Iris pigment epithelial cell (primary cell): ENCODE data around the gene PLBD2.

Source experiments
- DNase-seq: peaks from one replicate; pipeline ENCODE4 v3.0.0-alpha.2; 2011; ENCODE audit warnings: low read depth

Gene PLBD2

DNA sequence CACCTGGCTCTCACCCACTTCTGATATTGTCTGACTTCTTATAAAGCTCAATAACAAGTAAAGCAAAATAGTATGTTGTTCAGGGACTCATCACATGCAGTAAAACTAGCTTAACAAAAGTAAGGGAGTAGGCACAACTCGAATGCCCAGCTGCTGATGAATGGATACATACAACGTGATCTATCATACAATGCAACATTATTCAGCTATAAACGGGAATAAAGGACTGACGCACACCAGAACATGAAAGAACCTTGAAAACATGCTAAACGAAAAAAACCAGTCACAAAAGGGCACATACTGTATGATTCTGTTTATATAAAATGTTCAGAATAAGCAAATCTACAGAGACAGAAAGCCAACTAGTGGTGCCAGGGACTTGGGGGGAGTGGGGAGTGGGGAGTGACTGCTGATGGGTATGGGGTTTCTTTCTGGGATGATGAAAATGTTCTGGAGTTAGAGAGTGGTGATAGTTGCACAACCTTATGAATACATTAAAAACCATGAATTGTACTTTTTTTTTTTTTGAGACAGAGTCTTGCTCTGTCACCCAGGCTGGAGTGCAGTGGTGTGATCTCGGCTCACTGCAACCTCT lies 11.1 kb downstream of the PLBD2 start:
- DNase-seq: no peak

DNA sequence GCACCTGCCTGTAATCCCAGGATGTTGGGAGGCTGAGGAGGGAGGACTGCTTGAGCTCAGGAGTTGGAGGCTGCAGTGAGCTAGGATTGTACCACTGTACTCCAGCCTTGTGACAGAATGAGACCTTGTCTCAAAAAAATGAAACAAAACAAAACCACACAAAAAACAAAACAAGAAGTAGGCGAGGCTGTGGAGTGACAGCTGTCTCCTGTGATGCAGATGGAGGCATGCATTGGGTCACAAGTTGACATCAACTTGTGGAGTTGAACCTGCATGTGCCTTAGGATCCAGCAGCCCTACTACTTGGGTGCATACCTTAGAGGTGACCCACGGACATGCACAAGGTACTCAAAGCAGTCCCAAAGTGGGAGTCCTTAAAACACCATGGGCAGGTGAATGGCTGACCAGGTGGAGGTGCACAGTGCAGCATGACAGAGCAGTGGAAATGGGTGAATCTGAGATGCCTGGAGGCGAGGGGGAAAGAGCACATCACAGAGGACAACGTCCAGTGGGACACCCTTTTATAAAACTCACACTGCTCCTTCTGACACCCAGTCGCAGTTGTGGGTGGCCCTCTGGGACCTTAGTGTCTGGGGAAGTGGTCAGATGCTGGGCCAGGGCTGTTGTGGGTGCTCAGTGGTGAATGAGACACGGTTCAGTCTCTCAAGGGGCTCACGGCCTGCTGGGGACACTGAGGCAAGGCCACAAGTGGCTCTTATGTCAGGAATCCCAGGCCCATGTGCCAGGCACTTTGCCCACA lies 12.7 kb downstream of the PLBD2 start:
- DNase-seq: no peak

DNA sequence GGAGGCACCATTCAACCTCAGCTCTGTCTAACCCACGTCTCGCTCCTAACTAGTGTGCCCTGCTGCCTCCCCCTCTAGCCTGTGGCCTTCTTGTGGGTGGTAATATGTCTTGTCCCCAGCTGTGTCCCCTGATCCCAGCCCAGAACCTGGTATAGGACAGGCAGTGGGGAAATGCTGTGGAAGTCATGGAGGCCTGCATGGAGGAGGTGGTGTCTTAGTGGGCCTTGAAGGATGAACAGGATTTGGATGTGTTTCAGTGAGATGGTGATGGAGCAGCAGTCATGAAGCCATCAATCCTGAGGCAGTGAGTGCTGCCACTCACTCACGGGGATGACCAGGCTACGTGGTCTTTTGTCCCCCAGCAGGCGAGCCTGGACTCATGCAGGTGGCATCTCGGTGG lies 13.4 kb downstream of the PLBD2 start:
- DNase-seq: no peak

DNA sequence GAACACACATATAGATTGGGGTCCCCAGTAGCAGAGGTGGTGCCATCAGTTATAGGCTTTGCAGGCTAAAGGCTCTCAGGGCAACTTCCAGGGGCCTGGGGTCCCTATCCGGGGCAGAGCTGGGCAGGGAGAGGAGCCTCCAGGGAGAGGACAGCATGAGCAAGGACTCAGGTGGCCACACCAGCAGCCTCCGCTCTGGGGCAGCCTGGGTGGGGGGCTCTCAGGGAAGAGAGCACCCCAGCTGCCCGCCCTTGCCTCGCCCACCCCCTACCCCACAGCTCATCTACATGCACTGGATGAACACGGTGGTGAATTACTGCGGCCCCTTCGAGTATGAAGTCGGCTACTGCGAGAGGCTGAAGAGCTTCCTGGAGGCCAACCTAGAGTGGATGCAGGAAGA lies 14.0 kb downstream of the PLBD2 start:
- DNase-seq: no peak

DNA sequence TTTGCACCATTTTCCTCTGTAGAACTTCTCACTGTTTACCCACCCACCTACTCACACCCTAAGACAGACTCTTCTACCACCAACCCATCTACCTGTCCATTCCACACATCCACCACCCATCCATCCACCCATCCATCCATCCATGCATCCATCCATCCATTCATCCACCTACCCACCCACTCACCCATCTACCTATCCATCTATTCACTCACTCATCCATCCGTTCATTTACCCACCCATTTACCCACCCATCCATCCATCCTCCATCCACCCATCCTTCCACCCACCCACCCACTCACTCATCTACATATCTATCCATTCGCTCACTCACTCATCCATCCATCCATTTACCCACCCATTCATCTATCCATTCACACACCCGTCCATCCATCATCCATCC lies 15.1 kb downstream of the PLBD2 start:
- DNase-seq: no peak

DNA sequence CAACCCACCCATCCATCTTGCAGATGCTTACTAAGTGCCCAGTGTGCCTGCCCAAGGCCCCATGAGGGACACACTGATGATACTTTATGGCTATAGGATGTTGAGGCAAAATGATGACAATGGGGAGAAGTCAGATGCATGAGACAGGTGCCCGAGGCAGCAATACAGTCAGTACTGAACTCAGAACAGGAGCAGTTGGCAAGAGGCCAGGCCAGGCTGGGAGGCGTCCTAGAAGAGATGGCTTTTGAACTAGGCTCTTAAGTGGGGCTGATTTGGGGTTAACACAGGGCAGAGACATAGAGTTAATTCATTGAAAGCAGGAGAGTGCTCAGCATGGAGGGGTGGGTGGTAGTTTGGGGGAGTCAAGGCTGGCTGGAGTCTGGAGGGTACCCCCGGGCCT lies 15.6 kb downstream of the PLBD2 start:
- DNase-seq: no peak

DNA sequence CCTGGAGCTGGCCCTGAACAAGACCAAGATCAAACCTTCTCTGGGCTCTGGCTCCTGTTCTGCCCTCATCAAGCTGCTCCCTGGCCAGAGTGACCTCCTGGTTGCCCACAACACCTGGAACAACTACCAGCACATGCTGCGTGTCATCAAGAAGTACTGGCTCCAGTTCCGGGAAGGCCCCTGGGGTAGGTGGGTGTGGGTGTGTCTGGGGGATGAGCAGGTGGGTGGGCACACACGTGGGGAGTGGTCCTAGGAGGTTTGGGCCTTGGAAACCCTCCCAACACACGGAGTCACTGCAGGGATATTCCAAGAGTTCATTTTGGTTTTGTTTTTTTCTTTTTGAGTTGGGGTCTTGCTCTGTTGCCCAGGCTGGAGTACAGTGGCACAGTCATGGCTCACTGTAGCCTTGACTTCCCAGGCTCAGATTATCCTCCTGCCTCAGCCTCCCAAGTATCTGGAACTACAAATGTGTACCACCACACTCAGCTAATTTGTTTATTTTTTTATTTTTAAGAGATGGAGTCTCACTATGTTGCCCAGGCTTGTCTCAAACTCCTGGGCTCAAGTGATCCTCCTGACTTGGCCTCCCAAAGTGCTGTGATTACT lies 16.5 kb downstream of the PLBD2 start:
- no peak for DNase-seq

DNA sequence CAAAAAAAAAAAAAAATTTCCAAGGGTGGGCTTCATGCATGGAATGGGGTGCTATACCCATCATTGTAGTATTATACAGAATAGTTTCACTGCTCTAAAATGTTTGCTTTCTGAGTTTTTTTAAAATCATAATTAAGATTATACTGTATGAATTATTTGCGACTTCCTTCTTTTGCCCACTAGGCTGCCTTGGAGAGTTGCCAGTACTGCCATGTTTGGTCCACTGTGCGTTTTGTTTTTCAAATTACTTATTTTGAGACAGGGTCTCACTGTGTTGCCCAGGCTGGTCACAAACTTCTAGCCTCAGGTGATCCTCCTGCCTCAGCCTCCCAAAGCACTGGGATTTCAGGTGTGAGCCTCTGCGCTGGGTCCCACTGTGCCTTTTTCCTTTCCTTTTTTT lies 19.9 kb downstream of the PLBD2 start:
- DNase-seq: no peak

DNA sequence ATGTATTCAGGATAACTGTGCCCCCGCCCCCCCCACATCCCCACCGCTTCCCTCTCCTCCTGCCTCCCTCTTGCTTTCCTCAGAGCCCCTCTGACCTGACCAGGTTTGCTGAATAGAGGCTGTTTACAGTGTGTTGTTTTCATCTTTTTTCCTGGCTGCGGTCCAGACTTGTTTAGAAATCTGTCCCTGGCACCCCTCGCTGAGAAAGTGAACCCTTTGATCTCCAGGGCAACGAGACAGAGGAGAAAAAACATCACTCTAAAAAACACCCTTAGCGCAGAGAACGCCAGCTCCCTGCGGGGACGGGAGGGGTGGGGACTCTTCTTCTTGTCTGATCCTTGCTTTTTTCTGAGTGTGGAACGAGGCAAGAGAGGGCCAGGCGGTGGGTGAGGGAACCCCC lies 22.8 kb downstream of the PLBD2 start:
- DNase-seq: no peak

DNA sequence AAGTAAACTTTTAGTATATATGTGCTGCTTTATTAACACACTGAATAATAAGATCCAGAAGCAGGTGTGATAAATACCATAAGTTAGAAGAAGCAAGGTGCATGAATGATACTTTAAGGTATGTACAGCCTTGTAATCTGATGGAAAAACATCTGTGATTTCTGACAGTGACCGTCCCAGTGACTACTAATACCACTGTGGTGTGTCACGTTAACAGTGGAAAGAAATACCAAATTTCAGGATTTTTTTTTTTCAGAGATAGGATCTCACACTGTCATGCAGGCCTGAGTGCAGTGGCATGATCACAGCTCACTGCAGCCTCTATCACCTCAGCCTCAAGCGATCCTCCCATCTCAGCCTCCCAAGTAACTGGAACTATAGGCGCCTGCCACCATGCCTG lies 23.8 kb downstream of the PLBD2 start:
- DNase-seq: no peak

DNA sequence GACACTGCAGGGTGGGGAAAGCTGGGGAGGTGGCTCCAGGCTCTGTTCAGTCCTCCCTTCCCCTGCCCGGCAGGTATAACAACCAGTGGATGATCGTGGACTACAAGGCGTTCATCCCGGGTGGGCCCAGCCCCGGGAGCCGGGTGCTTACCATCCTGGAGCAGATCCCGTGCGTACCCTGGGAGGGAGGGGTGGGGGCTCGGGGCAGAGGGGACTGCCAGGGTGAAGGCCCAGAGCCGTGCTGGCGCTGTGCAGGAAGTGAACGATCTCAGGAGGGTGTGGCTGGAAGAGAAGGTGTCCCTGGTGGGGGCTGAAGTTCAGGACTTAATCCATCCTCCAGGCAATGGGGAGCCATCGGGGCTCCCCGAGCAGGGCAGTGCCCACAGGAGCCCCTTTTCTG lies 26.4 kb downstream of the PLBD2 start:
- DNase-seq: no peak

DNA sequence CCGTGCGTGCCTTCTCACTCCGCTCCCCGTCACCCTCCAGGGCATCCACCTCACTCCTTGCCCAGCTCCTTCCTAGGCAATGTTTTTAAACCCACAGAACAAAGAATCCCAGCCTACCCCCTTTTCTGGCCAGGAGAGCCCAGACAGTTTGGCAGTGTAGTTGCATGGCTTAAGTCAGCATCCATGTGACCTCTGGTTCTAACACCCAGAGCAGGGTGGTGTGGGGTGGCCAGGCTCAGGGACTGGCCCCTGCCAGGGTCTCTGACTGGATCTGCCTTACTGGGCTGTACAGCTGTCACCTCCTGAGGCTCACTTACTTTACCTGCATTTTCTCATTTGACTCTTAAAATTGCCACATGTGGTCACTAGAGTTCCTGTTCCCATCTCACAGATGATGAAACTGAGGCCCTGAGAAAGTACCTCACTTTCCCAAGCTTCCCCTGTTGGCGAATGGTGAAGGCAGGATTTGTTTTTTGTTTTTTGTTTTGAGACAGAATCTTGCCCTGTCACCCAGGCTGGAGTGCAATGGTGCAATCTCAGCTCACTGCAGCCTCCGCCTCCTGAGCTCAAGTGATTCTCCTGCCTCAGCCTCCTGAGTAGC lies 27.0 kb downstream of the PLBD2 start:
- DNase-seq: no peak

DNA sequence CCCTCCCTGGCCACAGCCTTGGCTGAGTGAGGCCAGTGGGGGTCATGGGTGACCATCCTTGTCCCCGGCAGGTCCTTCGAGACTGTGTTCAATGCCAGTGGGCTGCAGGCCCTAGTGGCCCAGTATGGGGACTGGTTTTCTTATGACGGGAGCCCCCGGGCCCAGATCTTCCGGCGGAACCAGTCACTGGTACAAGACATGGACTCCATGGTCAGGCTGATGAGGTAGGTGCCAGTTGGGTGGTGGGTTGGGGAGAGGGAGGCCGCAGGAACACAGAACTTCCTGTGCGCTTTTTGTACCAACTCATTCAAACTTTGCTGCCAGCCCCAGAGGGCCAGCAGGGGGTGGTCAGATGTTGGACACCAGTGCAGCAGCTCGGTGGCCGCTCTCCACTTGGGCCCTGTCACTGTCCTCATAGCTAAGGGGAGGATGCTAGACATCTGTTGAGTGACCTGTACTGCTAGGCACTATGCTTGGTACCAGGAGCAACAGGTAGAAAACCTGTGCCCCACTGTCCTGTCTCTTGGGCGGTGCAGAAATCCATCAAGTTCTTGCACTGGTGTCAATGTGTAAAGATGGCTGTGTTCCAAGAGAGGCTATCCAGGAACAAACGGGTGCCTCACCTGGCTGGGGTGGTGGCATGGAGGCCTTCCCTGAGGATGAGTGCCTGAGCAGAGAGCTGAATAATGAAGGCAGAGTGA lies 28.6 kb downstream of the PLBD2 start:
- DNase-seq: no peak

DNA sequence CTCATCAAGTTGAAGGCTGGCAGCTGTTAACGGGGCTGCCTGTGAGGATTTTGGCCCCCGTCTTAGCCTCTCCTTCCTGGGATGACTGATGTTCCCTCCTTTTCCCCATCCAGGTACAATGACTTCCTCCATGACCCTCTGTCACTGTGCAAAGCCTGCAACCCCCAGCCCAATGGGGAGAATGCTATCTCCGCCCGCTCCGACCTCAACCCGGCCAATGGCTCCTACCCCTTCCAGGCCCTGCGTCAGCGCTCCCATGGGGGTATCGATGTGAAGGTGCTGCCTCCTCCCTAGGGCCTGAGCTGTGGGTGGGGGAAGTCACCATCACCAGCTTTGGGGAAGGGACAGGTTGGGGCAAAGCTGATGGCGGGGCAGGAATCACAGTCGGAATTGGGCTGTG lies 29.2 kb downstream of the PLBD2 start:
- DNase-seq: no peak

DNA sequence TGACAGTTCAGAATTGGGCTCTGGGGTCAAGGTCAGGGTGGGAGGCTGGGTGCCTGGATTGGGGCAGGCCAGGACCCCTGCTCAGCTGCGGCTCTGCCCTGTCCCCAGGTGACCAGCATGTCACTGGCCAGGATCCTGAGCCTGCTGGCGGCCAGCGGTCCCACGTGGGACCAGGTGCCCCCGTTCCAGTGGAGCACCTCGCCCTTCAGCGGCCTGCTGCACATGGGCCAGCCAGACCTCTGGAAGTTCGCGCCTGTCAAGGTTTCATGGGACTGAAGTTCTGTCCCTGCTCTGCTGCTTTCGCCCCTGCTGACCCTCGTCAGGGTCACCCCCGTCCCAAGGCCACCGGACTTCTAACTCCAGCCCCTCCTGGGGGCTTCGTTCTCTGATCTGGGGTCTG lies 30.0 kb downstream of the PLBD2 start:
- no peak for DNase-seq

DNA sequence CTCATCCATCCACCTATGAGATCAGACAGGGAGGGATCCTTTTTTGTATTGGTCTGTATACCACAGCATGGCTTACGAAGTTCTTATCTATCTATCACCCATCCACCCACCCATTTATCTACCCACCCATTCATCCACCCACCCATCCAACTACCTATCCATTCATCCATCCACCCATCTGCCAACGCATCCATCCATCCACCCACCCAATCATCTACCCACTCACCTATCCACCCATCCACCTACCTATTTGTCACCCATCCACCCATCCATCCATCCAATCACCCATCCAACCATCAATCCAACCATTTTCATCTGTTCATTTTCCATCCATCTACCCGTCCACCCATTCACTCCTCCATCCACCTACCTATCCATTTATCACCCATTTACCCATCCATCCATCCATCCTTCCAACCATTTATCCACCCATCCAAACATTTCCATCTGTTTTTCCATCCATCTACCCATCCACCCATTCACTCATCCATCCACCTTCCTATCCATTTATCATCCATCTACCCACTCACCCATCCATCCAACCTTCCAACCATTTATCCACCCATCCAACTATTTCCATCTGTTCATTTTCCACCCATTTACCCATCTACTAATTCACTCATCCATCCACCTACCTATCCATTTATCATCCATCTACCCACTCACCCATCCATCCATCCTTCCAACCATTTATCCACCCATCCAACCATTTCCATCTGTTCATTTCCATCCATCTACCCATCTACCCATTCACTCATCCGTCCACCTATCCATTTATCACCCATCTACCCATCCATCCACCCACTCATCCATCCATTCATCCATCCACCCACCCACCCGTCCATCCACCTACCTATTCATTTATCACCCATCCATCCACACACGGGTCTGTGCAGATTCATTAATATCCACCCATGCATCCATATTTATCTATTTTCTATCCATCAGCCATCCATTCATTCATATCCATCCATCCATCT lies 32.0 kb downstream of the PLBD2 start:
- DNase-seq: no peak

DNA sequence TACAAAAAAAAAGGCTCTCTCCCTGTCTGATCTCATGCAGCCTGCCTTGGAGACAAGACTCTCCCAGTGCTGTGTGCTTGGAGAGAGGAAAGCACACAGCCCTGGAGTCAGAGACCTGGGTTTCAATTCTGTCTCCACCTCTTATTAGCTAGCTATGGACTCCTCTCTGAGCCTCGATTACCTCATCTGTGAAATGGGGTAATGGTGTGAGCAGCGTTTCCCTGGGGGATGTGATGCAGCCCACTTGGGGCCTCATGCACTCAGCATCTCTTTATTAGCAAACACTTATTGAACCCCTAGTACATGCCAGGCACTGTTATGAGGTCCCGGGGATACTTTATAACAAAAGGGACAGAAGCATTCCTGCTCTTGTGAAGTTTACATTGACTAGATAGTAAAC lies 32.8 kb downstream of the PLBD2 start:
- DNase-seq: no peak

DNA sequence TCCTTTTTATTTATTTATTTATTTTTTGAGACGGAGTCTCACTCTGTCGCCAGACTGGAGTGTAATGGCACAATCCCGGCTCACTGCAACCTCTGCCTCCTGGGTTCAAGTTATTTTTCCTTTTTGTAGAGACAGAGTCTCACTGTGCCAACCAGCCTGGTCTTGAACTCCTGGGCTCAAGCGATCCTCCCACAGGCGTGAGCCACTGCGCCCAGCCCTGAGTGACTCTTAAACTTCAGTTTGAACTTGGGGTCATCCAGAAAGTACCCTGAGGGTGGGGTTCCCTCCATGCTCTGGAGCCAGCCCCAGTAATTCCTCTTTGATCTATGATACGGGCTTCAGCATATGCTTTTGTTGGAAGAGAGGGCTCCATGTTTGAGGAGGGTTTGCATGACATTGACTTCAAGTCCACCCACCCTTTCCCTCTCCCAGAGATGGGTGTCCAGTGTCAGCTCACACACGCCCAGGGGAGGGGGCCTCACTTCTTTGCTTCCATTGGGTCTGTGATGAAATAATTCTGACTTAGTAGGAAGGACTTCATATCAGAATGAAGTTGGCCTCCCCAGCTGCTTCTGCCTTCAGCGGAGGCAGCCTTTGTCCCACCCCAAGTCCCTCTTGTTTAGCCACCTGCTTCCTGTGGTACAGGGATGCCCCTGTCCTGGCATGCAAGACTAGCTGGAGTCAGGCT lies 33.4 kb downstream of the PLBD2 start:
- no peak for DNase-seq

DNA sequence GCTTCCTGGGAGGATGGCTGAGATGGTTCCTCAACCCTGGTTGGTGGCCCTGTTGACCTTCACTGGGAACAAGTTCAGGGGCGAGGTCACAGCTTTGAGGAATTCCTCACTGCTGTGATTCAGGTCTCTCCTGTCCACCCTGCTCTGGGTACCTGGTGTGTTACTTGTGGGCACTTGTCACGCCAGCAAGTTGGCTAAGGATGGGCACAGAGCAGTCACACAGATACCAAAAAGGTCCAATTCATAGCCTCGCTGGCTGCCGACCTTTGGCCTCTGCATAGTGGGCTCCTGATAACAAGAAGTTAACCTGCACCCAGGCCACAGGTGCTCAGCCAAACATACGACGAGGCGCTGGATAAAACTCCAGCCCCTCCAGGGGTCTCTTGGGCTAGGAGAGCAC lies 34.1 kb downstream of the PLBD2 start:
- DNase-seq: no peak

DNA sequence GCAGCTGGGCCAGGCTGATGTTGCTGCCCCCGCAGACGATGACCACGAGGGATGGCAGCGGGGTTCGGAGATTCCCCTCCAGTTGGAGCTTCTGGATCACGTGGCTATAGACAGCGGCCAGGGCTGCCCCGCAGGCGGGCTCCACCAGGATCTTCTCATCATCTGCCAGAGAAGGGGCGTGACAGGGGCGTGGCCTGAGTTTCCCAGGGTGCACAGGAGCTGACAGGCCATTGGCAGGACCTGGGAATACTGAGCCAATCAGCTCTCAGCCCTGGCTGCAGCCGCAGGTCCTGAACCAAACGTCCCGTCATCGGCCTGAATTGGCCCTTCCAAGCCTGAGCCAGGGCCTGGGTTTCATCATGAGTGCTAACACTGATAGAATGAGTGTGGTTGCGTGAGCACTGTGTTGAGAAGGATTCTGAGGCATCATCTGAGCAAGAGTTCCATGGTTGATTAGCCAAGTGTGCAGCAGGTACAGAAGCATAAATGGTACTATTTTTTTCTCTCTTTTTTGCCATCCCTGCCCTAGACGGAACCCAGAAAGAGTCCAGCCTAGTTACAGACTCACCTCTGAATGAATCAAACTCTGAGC lies 34.7 kb downstream of the PLBD2 start:
- peak; percentile 41 for DNase-seq

DNA sequence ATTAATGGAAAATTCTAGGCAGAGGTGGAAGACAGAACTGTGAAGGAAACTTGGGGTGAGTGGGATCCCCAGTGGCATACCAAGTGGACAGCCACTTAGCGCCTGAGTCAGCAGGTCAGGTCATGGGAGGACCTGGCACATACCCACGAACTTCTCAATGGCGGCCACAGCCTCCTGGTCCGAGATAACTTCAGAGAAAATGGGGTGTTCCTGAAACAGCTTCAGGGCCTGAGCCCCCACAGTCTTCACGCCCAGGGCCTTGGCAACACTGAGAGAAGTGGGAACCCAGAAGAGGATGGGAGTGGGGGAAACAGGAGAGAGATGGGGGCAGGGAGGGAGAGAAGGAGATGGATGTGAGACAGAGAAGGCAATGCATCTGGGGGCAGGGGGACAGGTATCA lies 35.4 kb downstream of the PLBD2 start:
- no peak for DNase-seq
